ENCODE results near the gene KCNN3.

KCNN3 gene

GRCh38 chr1:154813300-154813816, 56.7 kb downstream of the KCNN3 start:
- no peak for DNase-seq

- DNase-seq = no peak
Measured at GRCh38 chr1:154812877-154813276, 57.2 kb downstream of the KCNN3 start.

GRCh38 chr1:154810571-154810970, 59.5 kb downstream of the KCNN3 start:
- no peak for DNase-seq

DNA sequence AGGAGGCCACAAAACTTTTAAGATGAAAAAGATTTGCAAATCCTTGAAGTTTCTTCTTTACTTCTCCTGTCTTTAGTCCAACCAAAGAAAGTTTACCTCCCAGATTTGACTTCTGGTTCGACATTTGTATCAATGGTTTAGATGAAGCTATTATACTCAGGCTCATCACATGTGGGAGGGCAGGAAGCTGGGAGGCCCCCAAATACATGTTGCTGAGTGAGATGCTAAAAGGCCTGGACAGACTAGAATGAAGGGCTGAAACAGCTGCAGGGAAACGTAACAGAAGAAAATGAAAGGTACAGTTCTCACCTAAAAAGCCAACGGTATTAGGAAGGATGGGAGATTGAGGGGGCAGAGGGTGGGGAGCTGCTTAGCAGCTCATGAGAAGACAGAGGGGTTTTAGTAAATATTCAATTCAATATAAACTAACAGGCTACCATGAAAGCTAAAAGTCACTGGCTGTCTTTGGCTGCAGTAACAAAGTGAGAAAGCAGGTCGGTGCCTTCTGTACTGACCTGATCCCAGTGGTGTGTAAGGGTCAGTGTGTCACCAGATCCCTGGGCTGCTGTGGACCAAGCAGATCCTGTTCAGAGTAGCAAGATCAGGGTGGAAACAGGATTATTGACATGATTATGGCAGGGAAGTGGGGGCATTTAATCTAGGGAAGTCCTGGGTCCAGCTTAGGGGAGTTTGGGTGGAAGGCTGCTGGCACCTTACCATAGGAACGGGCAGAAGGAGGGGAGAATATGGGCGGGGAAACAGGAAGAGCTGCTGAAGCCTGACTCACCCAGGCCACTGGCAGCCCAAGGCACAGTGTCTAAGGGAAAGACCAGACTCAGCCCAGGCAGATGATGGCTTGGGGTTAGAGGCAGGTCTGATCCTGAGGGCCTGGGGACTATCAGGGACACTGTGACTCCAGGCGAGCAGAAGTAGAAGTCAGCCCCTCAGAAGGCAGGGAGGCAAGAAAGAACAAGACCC, 60.4 kb downstream of the KCNN3 start:
- no peak for DNase-seq

DNA sequence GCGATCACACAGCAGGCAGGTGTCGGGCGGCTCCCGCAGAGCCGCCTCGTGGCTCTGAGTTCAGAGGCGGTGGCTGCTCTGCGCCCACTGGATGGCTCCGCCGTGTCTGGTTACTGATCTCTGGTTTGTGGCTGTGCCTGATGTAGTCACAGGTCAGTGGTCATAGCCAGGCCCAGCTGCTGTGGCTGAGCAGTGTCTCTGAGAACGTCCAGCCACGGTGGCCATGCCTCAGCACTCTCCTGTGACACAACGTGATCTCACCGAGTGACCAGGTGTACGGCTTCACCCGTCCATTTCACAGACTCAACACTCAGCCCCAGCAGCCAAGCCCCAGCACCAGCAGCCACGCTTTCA, 61.2 kb downstream of the KCNN3 start:
- DNase-seq = no peak

DNA sequence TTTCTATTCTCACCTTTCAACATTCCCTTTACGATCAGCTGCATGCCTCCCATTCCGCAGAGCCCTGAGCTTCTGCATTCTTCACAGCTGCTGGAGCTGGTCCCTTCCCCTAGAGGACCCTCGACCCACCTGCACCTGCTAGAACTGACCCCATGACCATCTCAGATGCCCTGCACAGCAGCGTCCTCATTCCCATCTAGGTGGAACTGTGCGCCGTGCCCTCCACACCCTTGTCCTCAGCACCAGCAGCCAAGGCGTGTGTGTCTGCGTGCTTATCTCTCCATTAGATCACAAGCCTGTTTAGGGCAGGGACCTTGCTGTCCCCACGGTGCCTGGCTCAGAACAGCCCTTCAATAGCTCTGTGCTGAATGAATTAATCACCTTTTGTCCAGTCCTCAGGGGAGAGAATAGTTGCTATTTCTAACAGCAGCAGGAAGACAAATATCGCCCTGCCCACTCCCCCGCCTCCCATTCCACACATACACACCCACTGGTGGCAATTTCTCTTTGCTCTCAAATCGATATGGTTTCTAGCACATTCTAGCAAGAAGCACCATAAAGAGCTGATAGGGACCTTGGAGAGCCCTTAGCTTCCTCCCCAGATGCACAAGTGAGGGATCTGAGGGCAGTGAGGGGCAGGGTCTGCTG, 61.7 kb downstream of the KCNN3 start:
- no peak for DNase-seq

- DNase-seq = no peak
Measured at GRCh38 chr1:154807048-154807591, 63.0 kb downstream of the KCNN3 start.

GRCh38 chr1:154806333-154806732, 63.7 kb downstream of the KCNN3 start:
- DNase-seq = no peak

DNA sequence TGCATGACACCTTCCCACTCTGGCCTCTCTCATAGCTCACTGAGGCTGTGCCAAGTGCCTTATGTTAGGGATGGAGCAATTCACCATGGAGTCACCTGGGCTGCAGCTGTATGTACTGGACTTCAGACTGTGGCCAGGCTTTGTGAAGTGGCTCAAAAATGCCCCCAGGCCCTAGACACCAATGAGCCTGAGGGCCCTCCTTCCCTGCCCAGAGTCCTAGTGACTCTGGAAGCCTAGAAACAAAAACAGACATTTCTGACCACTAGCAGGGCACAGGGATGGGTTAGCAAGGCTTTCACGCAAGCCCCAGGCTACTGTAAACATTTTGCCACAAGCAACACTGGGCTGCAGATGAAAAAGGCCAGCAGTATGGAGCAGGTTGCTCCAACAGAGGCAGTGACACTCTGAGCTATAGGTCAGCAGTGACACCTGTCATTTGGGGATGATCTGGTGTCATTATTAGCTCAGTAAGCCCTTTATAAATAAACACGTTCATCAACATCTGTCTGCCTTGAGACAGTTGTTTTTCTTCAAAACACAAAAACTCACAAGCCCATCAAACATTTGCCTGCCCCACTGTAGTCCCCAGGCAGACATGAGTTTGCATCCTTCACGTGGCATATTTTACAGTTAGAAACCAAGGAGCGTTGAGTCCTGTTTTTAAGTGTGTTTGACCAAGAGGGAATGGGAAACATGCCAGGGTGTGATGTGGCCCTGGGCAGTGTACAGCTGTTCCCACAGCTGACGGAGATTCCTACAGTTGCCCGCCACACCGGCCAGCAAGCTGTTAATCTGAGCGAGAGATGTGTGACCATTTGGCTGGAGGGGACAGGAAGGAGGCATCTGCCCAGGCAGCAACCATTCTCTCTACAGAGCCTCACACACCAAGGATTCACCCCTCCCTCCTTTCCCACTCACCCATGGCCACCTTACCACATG, 66.8 kb downstream of the KCNN3 start:
- no peak for DNase-seq

- no peak for DNase-seq
Measured at GRCh38 chr1:154802336-154802969, 67.6 kb downstream of the KCNN3 start.

- DNase-seq = no peak
Measured at GRCh38 chr1:154801234-154802011, 68.7 kb downstream of the KCNN3 start.

DNA sequence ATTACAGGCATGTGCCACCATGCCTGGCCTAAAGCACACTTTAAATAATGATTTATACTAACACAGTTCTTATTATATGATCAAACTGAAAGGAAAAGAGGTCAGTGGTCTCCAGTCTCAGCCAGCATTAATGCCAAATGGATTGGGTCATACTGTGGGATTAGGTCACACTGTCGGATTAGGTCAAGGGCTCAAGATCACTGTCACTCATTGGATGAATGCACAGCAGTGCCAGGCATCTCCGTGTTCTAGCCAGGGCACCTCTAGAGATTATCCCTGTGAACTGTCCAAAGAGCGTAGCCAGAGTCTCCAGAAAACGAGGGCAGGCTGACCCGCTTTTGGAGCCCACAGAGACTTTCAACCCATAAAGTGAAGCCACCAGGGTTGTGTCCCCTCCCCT, 70.9 kb downstream of the KCNN3 start:
- DNase-seq = no peak

GRCh38 chr1:154798645-154799044, 71.4 kb downstream of the KCNN3 start:
- no peak for DNase-seq

GRCh38 chr1:154797175-154797574, 72.9 kb downstream of the KCNN3 start:
- DNase-seq = no peak

- DNase-seq = no peak
Measured at GRCh38 chr1:154796303-154796892, 73.7 kb downstream of the KCNN3 start.

DNA sequence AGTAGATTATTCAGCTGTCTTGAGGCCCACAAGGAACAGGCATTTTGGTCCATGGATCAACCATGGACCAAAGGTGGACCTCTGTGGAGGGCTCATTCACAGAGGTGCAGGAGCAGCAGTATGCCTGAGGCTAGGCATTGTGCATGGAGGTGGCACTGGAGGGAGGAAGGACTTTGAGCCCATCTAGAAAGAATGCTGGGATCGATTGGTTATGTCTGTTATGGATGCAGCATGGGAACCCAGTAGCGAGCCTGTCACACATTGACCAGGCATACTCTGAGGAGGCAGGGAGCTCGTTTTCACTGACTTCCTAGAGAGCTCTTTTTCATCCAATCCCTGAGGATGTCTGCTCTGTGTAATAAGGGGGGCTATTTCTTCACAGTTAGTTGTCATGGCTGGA, 75.5 kb downstream of the KCNN3 start:
- DNase-seq = no peak

GRCh38 chr1:154793685-154794084, 76.4 kb downstream of the KCNN3 start:
- no peak for DNase-seq

DNA sequence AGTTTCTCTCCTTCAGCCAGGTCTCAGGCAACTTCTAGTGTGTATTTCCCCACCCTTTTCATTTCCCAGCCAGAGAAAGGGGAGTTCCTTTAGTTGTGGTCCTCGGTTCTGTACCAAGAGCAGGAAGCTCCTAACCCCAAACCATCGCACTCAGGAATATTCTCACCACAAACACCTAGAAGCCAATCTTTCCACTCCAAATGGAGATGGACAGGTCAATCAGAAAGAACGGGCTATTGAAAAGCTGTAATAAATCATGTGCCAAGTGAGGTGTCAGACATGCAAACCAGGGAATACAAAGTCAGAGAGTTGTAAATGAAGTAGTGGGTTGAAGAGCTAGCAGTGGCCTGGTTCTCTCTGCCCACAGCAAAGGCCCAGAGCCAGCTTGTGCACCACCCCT, 77.2 kb downstream of the KCNN3 start:
- DNase-seq = no peak

GRCh38 chr1:154791292-154792166, 78.6 kb downstream of the KCNN3 start:
- DNase-seq = no peak

- DNase-seq = no peak
Measured at GRCh38 chr1:154788886-154789285, 81.2 kb downstream of the KCNN3 start.

All from KG1 (cell line).